ENCODE data around the gene CALN1. TPM values are rescaled to one million over a fixed set of nuclear protein-coding genes. Genes with fewer than 3 reads are reported as not detected.

CALN1 gene
- total RNA-seq, 1 experiment from 2014 or later, result not detected

DNA sequence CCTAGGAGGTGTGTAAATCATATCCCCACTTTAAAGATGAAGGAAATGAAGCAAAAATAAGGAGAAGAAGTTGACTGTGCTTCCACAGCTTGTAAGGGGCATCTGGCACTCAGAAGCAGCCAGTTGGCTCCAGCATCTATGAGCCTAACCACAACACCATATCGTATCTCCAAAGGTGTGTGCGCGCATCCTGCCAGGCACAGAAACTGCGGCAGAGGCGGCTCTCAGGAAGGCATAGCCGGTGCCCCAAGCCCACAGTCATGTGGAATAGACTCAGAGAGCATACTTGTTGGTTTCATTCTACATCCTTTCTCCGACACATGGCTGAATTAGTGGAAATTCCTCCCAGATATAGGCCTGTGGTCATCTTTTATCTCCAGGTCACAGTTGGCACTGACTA, 423.9 kb downstream of the CALN1 start:
- CTCF ChIA-PET, result no interaction called here
- BruUV-seq (replicated peaks), result no TSS peak
- Mint-ChIP-seq H3K4me3 (ENCODE audit: unreplicated experiment) (no peak overlapping the region), H3K36me3 (ENCODE audit: insufficient read depth, unreplicated experiment) (no peaks in the 10 kb centered on the region), H3K27me3 (ENCODE audit: insufficient read depth, unreplicated experiment) (no peaks in the 10 kb centered on the region), H3K27ac (ENCODE audit: unreplicated experiment) (no peak overlapping the region), H3K9me3 (ENCODE audit: unreplicated experiment) (no peaks in the 10 kb centered on the region), H3K4me1 (ENCODE audit: low read depth, unreplicated experiment) (no peaks in the 10 kb centered on the region)
- no peak overlapping the region for H3K4me3 ChIP-seq (ENCODE audit: low read depth, low read length)
- intact Hi-C loops (cut with micrococcal nuclease; ENCODE audit: unreplicated experiment), result no loop called here
- H3K4me1 ChIP-seq, result no peaks in the 10 kb centered on the region
- POLR2A ChIA-PET, result no interaction called here
- TF ChIP-seq, protein P1, sequence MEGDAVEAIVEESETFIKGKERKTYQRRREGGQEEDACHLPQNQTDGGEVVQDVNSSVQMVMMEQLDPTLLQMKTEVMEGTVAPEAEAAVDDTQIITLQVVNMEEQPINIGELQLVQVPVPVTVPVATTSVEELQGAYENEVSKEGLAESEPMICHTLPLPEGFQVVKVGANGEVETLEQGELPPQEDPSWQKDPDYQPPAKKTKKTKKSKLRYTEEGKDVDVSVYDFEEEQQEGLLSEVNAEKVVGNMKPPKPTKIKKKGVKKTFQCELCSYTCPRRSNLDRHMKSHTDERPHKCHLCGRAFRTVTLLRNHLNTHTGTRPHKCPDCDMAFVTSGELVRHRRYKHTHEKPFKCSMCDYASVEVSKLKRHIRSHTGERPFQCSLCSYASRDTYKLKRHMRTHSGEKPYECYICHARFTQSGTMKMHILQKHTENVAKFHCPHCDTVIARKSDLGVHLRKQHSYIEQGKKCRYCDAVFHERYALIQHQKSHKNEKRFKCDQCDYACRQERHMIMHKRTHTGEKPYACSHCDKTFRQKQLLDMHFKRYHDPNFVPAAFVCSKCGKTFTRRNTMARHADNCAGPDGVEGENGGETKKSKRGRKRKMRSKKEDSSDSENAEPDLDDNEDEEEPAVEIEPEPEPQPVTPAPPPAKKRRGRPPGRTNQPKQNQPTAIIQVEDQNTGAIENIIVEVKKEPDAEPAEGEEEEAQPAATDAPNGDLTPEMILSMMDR (IDR thresholded peaks at IDR 0.05; ENCODE audit: insufficient read depth in 1 of 2, low read depth in 1 of 2, low read length in 1 of 2, severe bottlenecking in 1 of 2, unreplicated experiment in 1 of 2), result no peak
- H3K27me3 ChIP-seq (replicated peaks; ENCODE audit: control insufficient read depth, insufficient read depth, low read length), result no peaks in the 10 kb centered on the region
- no peak for DNase-seq
- no peaks in the 10 kb centered on the region for H3K36me3 ChIP-seq (ENCODE audit: control insufficient read depth, insufficient read depth, low read length)
- no peaks in the 10 kb centered on the region for H3K9me3 ChIP-seq

DNA sequence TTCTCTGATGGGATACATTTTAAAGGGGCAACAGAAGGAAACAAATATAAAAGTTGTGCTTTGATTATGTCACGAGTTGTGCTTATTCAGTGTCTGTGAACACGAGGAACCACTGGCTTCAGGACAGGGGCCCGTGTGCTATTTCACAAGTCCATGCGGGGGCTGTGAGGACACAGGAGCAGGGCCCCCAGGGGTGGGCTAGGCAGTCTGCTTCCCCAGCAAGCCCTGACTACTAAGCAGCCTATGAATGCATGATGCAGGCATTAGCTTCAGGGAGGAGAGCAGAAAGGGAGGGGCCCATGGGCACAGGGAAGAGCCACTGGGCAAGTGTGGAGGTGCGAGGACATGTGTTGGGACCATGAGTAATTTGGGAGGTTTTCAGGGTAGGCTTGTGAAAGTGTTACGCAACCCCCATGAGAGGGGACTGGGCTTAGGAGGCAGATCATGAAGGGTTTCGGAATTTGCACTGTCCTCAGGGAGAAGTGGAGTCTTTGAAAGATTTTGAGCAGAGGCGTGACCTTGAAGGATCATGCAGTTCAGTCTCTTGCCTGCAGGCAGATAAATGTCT, 424.9 kb downstream of the CALN1 start:
- no peak overlapping the region for H3K4me3 Mint-ChIP-seq (ENCODE audit: unreplicated experiment)
- no peak for DNase-seq

DNA sequence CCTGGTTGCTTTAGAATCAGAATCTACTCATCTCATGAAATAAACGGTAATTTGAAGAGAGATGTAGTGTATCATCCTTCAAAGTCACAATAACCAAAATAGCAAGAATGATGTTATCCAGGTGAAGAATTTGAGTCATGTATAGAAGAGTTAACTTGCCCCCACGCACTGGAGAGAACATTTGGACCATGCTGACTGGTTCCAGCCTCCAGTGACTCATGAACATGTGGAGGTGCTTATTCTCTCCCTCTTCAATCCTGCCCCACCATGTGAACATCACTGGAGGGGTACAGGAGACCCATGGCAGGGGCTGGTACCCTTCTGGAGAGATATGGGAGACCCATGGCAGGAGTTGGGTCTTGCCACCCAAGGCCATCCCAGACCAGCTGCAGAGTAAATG, 427.8 kb downstream of the CALN1 start:
- TF ChIP-seq, protein P1 (IDR thresholded peaks at IDR 0.05; ENCODE audit: insufficient read depth in 1 of 2, low read depth in 1 of 2, low read length in 1 of 2, severe bottlenecking in 1 of 2, unreplicated experiment in 1 of 2), result no peak
- H3K27me3 ChIP-seq (replicated peaks; ENCODE audit: control insufficient read depth, insufficient read depth, low read length), result no peaks in the 10 kb centered on the region
- no peaks in the 10 kb centered on the region for H3K9me3 ChIP-seq
- no peaks in the 10 kb centered on the region for H3K36me3 Mint-ChIP-seq (ENCODE audit: insufficient read depth, unreplicated experiment)
- no peak overlapping the region for H3K4me3 ChIP-seq (ENCODE audit: low read depth, low read length)
- no peaks in the 10 kb centered on the region for H3K36me3 ChIP-seq (ENCODE audit: control insufficient read depth, insufficient read depth, low read length)
- BruUV-seq (replicated peaks), result no TSS peak
- DNase-seq, result no peak
- no peaks in the 10 kb centered on the region for H3K4me1 Mint-ChIP-seq (ENCODE audit: low read depth, unreplicated experiment)
- H3K4me3 Mint-ChIP-seq (ENCODE audit: unreplicated experiment), result no peak overlapping the region
- H3K27me3 Mint-ChIP-seq (ENCODE audit: insufficient read depth, unreplicated experiment), result no peaks in the 10 kb centered on the region
- no peak overlapping the region for H3K27ac Mint-ChIP-seq (ENCODE audit: unreplicated experiment)
- no peaks in the 10 kb centered on the region for H3K4me1 ChIP-seq
- intact Hi-C loops (cut with micrococcal nuclease; ENCODE audit: unreplicated experiment), result no loop called here
- ChIA-PET CTCF (no interaction called here), POLR2A (no interaction called here)
- H3K9me3 Mint-ChIP-seq (ENCODE audit: unreplicated experiment), result no peaks in the 10 kb centered on the region

More for the DNA sequence above, 424.9 kb downstream of the CALN1 start:
- no TSS peak for BruUV-seq (replicated peaks)
- CTCF ChIA-PET, result no interaction called here
- Mint-ChIP-seq H3K9me3 (ENCODE audit: unreplicated experiment) (no peaks in the 10 kb centered on the region), H3K27ac (ENCODE audit: unreplicated experiment) (no peak overlapping the region), H3K4me1 (ENCODE audit: low read depth, unreplicated experiment) (no peaks in the 10 kb centered on the region), H3K27me3 (ENCODE audit: insufficient read depth, unreplicated experiment) (no peaks in the 10 kb centered on the region), H3K36me3 (ENCODE audit: insufficient read depth, unreplicated experiment) (no peaks in the 10 kb centered on the region)
- Histone ChIP-seq H3K4me3 (ENCODE audit: low read depth, low read length) (no peak overlapping the region), H3K4me1 (no peaks in the 10 kb centered on the region), H3K36me3 (ENCODE audit: control insufficient read depth, insufficient read depth, low read length) (no peaks in the 10 kb centered on the region), H3K9me3 (no peaks in the 10 kb centered on the region), H3K27me3 (replicated peaks; ENCODE audit: control insufficient read depth, insufficient read depth, low read length) (no peaks in the 10 kb centered on the region)
- intact Hi-C loops (cut with micrococcal nuclease; ENCODE audit: unreplicated experiment), result no loop called here
- POLR2A ChIA-PET, result no interaction called here
- TF ChIP-seq, protein P1 (IDR thresholded peaks at IDR 0.05; ENCODE audit: insufficient read depth in 1 of 2, low read depth in 1 of 2, low read length in 1 of 2, severe bottlenecking in 1 of 2, unreplicated experiment in 1 of 2), result no peak

All from Caco-2 (cell line).